Fibroblast of skin of left biceps (primary cell): ENCODE measurements around the gene TNNI2.

Experiments used
- DNase-seq, 2 experiments: peaks; one replicate each; pipeline ENCODE4 v3.0.0-alpha.2; 2013; ENCODE audit warnings: low read depth in 2 of 2

TNNI2 gene

DNA sequence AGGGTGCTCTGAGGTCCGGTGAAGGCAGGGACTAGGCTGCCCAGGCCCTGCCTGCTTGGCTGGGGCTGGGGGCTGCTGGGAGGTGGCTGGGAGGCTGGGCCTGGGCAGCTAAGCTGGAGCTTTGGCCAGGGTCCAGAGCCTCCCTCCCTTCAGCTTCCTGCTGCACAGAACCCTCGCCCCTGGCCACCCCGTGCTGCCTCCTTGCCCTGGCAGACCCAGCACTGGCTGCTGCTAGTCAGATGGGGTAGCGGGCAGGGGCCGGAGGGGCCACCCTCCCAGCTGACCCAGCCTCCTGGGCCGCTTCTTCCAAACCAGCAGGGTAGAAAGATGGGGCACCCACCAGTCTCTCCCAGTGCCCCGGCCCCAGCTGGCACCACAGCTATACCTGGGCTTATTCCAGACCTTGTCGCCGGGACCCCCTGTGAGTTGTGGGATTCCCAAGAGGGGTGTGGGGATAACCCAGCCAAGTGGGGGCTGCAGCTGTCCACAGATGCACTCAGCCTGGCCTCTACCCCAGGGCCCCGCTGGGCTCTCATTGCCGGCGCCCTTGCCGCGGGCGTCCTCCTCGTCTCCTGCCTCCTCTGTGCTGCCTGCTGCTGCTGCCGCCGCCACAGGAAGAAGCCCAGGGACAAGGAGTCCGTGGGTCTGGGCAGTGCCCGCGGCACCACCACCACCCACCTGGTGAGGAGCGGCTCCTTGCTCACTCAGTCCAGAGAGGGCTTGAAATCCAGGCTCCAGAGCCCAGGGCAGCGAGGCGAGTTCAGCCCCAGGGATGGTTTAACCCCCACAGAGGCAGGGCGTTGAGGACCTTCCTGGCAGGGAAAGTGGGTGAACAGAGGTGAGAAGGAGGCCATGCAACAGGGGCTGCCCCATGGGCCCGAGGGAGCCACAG is 3.8 kb upstream of the TNNI2 start, which contains the start of gene SYT8:
Gene SYT8 (plus strand): TSS at position 212 of the 892 bp plus-strand sequence. CDS start 116 bp downstream, at position 328.
- no peak for DNase-seq

DNA sequence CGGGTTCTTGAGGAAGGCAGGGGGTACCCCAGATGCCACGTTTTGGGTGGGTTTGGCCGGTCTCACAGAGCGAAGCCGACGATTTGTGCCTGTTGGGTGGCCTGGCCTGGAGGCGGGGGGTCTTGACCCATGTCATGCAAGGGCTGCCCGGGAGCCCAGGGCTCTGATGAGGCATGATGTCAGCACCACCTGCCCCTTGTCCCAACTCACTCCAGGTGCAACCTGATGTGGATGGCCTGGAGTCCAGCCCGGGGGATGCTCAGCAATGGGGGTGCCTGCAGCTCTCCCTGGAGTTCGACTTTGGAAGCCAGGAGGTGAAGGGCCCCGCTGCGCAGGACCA is 3.1 kb upstream of the TNNI2 start:
- DNase-seq, result no peak

- DNase-seq, result no peak
Measured at GRCh38 chr11:1836011-1836945, 2.5 kb upstream of the TNNI2 start.

DNA sequence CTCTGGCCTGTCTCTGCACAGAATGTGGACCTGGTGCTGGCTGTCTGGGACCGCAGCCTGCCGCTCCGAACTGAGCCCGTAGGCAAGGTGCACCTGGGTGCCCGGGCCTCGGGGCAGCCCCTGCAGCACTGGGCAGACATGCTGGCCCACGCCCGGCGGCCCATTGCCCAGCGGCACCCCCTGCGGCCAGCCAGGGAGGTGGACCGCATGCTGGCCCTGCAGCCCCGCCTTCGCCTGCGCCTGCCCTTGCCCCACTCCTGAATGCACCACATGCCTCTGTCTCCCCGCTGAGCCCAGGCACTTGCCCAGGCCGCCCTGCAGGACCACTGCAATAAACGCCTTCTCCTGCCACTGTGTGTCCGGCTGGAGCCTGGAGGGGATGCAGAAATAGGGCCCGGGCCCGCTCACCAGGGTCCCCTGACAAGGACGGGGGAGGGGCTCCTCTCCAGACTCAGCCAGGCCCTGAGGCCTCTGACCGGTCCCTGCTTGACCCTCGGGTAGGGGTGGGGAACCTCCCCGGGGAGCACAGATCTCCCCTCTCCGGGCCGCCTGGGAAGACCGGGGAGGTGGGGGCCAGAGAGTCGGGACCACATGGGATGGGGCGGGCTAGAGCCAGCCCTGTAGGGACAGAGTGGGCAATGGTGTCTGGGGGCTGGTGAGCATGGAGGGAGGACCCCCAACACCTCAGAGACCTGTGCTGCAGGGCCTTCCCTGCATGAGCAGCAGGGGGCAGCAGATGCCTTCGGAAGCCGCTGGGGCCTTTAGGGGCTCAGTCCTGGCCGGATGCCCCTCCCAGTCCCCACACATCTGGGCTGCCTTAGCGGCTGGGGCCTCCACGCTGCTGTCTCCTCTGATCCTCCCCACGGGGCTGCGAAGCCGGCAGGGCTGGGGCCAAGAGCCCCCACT is 1.4 kb upstream of the TNNI2 start:
- DNase-seq, result peak; percentile 8 to 17

GRCh38 chr11:1838077-1838425 is 730 bp upstream of the TNNI2 start:
- DNase-seq, result no peak

GRCh38 chr11:1839204-1839923 is 583 bp downstream of the TNNI2 start:
- DNase-seq, result no peak

DNA sequence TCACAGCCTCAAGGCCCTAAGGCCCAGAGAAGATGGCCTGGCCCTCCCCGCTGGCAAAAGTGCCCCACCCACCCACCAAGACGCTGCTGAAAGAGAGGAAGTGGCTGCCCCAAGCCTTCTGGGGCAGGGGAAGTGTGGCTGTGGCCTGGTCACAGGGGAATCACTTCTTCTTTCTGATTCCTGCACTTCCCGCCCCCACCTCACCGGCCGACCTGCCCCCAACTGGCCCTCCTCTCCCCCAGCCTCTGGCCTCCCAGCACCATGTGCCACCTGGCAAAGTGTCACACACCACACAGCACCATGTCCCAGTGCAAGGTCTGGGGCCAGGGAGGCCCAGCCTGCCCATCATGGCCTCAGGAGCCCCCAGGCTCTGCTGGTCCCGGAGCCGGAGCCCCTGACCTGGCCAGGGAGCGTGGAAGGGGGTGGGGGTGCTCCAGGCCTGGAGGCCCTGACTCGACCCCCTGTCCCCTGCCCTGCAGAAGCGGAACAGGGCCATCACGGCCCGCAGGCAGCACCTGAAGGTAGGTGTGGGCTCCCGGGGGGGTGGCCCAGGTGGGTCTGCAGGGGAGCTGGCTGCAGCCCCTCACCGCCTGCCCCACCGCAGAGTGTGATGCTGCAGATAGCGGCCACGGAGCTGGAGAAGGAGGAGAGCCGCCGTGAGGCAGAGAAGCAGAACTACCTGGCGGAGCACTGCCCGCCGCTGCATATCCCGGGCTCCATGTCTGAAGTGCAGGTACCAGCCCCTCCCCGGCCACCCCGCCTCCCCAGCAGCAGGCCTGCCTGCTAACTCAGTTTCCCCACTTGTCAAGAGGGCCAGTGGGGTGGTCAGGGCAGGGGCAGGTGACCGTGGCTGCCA is 1.4 kb downstream of the TNNI2 start:
- no peak for DNase-seq

GRCh38 chr11:1840780-1841480 is 2.1 kb downstream of the TNNI2 start:
- DNase-seq, result no peak

DNA sequence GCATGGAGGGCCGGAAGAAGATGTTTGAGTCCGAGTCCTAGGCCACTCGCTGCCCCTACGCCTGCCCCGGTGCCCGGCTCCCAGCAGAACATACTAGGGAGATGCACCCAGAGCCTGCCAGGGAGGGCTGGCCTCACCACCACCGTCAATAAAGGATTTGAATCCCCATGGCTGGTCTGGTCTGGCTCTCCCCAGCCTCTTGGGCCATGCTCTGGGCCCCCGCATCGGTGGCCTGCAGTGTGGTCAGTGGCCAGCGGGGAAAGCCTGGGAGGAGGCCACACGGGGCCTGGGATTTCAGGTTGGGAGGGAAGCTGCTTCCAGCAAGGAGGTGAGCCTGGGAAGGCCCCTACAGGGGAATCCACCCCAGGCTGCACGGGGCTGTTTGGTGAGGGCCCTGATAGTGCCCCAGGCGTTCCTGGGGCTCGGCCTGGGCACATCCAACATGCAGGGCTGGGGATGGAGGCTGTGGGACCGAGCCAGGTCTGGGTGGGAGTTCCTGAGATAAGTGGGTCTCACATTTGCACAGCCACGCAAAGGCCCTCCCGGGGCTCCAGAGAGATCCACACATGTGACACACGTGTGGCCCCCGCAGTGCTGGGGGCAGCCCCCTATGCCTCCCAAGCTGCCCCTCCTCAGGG is 2.8 kb downstream of the TNNI2 start:
- no peak for DNase-seq

DNA sequence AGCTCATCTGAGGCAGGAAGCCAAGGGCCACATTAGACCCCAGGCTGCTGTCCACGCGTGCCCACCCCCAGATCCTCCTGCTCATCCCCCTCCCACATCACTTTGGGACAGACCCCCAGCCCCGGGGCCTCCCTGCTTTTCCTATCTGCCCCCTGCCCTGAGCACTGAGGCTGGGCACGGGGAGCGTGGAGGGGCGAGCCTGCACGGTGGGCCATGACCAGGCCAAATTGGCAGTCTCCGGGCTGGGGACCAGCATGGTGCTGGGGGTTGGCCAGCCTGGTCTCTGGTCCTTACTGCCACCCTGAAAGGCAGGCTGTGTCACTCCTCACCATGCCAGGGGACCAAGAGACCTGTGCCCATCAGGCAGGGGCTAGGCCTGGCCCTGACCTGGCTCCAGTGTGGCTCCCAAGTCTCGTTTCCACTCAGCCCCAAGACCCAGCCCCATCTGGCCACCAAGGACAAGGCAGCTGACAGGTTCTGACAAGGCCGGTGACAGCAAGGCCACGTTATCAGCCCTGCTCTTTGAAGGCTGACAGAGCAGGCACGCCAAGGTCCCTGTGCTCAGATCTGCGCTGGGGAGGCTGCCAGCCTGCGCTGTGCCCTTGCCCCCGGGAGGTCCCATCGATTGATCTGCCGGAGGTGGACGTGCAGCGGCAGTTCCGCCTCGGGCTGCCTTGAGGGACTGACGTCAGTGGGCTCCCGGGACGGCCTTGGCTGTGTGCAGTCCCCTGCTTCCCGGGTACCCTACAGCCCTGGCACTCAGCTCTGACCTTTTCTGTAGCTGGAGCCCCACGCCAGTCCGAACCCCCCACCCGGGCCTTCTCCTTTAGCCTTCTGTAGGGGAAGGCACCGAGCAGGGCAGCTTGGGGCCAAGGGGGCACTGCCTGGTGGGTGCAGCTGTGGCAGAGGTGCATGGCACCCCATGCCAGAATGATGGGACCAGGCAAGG is 3.6 kb downstream of the TNNI2 start:
- DNase-seq, result no peak

DNA sequence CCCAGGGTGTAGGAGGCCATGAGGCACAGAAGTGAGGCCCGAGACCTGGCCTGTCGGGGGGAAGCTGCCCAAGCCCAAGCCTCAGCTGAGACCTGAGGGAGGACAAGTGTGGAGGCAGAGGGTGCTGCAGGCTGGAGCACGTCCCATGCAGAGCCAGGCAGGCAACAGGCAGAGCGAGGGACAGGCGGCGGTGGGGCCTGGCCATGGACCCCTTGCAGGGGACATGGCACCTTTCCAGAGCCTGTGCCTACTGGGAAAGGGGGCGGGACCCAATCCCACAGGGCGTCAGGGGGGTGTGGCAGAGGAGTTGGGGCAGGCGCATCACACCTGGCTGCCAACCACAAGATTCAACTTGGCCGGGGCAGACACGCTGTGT is 4.3 kb downstream of the TNNI2 start:
- no peak for DNase-seq

GRCh38 chr11:1843796-1844195 is 5.0 kb downstream of the TNNI2 start:
- DNase-seq, result no peak

DNA sequence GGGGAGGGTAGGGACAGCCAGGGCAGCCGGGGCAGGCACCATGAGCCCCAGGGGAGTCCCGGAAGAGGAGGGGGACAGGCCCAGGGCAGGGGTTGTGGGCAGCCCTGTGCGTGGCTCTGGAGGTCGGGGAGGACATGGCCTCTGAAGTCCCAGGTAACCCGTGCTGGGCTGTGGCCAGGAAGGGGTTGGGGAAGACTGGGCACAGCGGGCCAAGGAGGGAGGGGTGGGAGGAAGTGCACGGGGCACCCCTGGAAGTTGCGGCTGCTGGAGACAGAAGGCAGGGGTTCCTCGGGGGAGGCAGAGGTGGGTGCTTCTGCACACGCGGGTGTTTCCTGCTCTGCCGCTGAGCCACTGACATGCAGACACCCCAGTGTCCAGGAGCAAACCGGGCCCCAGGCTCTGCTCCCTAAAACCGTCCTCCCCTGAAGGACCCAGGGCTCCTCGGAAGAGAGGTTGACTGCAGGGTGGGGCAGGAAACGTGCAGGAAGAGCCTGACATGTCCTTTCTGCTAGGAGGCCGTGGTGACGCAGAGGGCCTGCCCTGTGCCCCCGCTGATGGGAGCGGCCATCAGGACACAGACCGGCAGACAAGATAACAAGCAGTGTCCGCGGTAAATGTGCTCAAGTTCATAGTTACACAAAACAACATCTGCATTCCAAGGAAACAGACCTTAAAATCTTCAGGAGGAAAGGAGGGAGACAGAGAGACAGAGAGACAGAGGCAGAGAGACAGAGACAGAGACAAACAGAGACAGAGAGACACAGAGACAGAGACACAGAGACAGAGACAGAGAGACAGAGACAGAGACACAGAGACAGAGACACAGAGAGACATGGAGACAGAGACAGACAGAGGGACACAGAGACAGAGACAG is 5.7 kb downstream of the TNNI2 start:
- no peak for DNase-seq

GRCh38 chr11:1845095-1845429 is 6.3 kb downstream of the TNNI2 start:
- no peak for DNase-seq

DNA sequence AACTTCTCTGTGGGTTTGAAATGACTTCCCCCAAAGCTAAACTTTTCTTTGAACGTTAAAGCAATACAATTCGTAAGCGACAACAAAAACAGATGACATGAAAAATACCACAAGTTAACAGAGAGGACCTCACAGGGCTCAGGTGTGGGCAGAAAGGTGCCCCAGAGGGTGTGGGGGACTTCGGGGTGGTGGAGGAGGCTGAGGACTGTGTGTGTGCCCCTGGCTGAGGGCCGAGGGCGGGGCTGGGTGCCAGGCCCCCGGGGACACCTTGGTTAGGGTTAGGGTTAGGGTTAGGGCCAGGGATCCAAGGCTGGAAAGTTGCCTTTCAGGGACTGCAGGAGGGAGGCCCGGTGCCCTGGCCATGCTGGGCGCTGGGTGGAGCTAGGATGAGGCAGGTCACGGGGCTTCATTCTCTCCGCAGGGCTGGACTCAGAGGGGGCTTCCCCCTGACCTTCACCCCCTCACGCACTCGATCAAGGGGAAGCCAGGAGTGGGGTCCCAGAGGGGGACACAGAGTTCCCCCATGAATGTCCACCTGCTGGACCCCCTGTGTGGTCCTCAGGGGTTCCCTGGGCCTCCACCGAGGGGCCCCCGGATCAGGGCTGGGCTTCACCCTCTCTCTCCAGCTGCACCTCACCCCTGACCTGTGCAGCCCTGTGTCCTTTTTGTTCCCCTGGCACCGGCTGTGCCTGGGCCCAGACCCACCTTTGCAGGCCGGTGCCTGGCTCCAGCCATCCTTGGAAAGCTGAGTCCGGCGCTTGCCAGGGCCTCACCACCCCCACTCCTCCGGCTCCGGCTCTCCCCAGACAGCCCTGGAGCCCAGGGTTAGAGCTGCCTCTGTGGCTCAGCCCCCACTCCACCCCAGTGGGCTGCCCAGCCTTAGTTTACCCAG is 7.0 kb downstream of the TNNI2 start:
- no peak for DNase-seq

- no peak for DNase-seq
Measured at GRCh38 chr11:1846453-1846932, 7.7 kb downstream of the TNNI2 start.
